Measurements from ENCODE around the gene CCDC177. TPM values are rescaled to one million over a fixed set of nuclear protein-coding genes. Genes with fewer than 3 reads are reported as not detected.
A peak's percentile ranks its signal among the peaks of the same experiment; 100 is the strongest.

CCDC177 gene
- total and polyA plus RNA-seq, 2 experiments from 2014 or later: not detected

- no peak for TF ChIP-seq EZH2 (IDR thresholded peaks at IDR 0.05; ENCODE audit: insufficient read depth, poor library complexity, severe bottlenecking)
- no peak for TF ChIP-seq EZH2phosphoT487 (IDR thresholded peaks at IDR 0.05; ENCODE audit: insufficient read depth, low read depth)
- peak overlapping the region; percentile 100 for H3K4me3 ChIP-seq
- peaks cover 48% of the 10 kb centered on the region for H3K4me1 ChIP-seq (ENCODE audit: insufficient read depth)
- no peaks in the 10 kb centered on the region for H3K27me3 ChIP-seq (replicated peaks; ENCODE audit: insufficient read depth)
- H3K27ac ChIP-seq: peak overlapping the region; percentile 94
- no peaks in the 10 kb centered on the region for H3K9me3 ChIP-seq (ENCODE audit: low read depth)
- H3K9me2 ChIP-seq (ENCODE audit: insufficient read depth): no peaks in the 10 kb centered on the region
- 1% methylated on average over 19 to 29 of the region's 47 CpGs for WGBS, 2 experiments (ENCODE audit: low coverage in 1 of 2, low lambda C conversion rate in 2 of 2, missing lambda C conversion rate in 2 of 2)
- peak overlapping the region; percentile 98 for H3K9ac ChIP-seq
- in situ Hi-C loops (cut with MboI): no loop called here
- peak overlapping the region; percentile 100 for H3K4me2 ChIP-seq (ENCODE audit: unreplicated experiment)
- H2AFZ ChIP-seq: peak overlapping the region; percentile 72
- no peaks in the 10 kb centered on the region; the same call in 1 of the 2 replicates for H4K20me1 ChIP-seq (ENCODE audit: insufficient read depth)
- peaks cover 37% of the 10 kb centered on the region for H3F3A ChIP-seq (ENCODE audit: insufficient read depth)
- H3K36me3 ChIP-seq (ENCODE audit: low read depth): no peaks in the 10 kb centered on the region
- DNase-seq: peak; percentile 59
- peaks cover 47% of the 10 kb centered on the region for H3K79me2 ChIP-seq (ENCODE audit: insufficient read depth)
Observed at GRCh38 chr14:69612014-69612782, 37.5 kb upstream of the CCDC177 start.

GRCh38 chr14:69611172-69612013, 36.7 kb upstream of the CCDC177 start, which contains the start of gene SUSD6:
SUSD6 (plus strand) TSS chr14:69611596; CDS start chr14:69658593, 46,997 bp downstream.
- Histone ChIP-seq H3K9ac (peak within 1 kb of the TSS; percentile 98), H3K79me2 (ENCODE audit: insufficient read depth) (peaks cover 39% of the 10 kb centered on the region), H3F3A (ENCODE audit: insufficient read depth) (peaks cover 29% of the 10 kb centered on the region), H3K36me3 (ENCODE audit: low read depth) (no peaks in the 10 kb centered on the region), H3K9me2 (ENCODE audit: insufficient read depth) (no peaks in the 10 kb centered on the region), H3K4me2 (ENCODE audit: unreplicated experiment) (peak within 1 kb of the TSS; percentile 100), H3K4me3 (peak within 1 kb of the TSS; percentile 100), H3K27ac (peak within 1 kb of the TSS; percentile 94), H2AFZ (peak within 1 kb of the TSS; percentile 89), H3K4me1 (ENCODE audit: insufficient read depth) (peaks cover 40% of the 10 kb centered on the region), H4K20me1 (ENCODE audit: insufficient read depth) (no peaks in the 10 kb centered on the region; the same call in 1 of the 2 replicates), H3K9me3 (ENCODE audit: low read depth) (no peaks in the 10 kb centered on the region), H3K27me3 (replicated peaks; ENCODE audit: insufficient read depth) (no peaks in the 10 kb centered on the region)
- 1% methylated on average over 52 to 69 of the region's 105 CpGs for WGBS, 2 experiments (ENCODE audit: low coverage in 1 of 2, low lambda C conversion rate in 2 of 2, missing lambda C conversion rate in 2 of 2)
- TF ChIP-seq EZH2 (IDR thresholded peaks at IDR 0.05; ENCODE audit: insufficient read depth, poor library complexity, severe bottlenecking) (no peak), EZH2phosphoT487 (IDR thresholded peaks at IDR 0.05; ENCODE audit: insufficient read depth, low read depth) (no peak)
- peak; percentile 95 for DNase-seq
- in situ Hi-C loops (cut with MboI): no loop called here

GRCh38 chr14:69610874-69611171, 36.2 kb upstream of the CCDC177 start:
- Histone ChIP-seq H3K4me3 (peak overlapping the region; percentile 74), H3F3A (ENCODE audit: insufficient read depth) (peaks cover 23% of the 10 kb centered on the region), H4K20me1 (ENCODE audit: insufficient read depth) (no peaks in the 10 kb centered on the region; the same call in 1 of the 2 replicates), H3K27me3 (replicated peaks; ENCODE audit: insufficient read depth) (no peaks in the 10 kb centered on the region), H3K36me3 (ENCODE audit: low read depth) (no peaks in the 10 kb centered on the region), H3K9me3 (ENCODE audit: low read depth) (no peaks in the 10 kb centered on the region), H3K4me2 (ENCODE audit: unreplicated experiment) (peak overlapping the region; percentile 89), H3K9me2 (ENCODE audit: insufficient read depth) (no peaks in the 10 kb centered on the region), H3K4me1 (ENCODE audit: insufficient read depth) (peaks cover 34% of the 10 kb centered on the region), H2AFZ (peak overlapping the region; percentile 89), H3K79me2 (ENCODE audit: insufficient read depth) (peaks cover 36% of the 10 kb centered on the region), H3K9ac (peak overlapping the region; percentile 80), H3K27ac (peak overlapping the region; percentile 81)
- WGBS, 2 experiments (ENCODE audit: low coverage in 1 of 2, low lambda C conversion rate in 2 of 2, missing lambda C conversion rate in 2 of 2): 1 to 2% methylated on average over 8 of the region's 8 CpGs
- DNase-seq: peak; percentile 66
- TF ChIP-seq EZH2phosphoT487 (IDR thresholded peaks at IDR 0.05; ENCODE audit: insufficient read depth, low read depth) (no peak), EZH2 (IDR thresholded peaks at IDR 0.05; ENCODE audit: insufficient read depth, poor library complexity, severe bottlenecking) (no peak)
- in situ Hi-C loops (cut with MboI): no loop called here

- H3K27ac ChIP-seq: peak overlapping the region; percentile 81
- H3K4me3 ChIP-seq: peak overlapping the region; percentile 74
- peaks cover 18% of the 10 kb centered on the region for H3F3A ChIP-seq (ENCODE audit: insufficient read depth)
- peaks cover 32% of the 10 kb centered on the region for H3K79me2 ChIP-seq (ENCODE audit: insufficient read depth)
- peaks cover 28% of the 10 kb centered on the region for H3K4me1 ChIP-seq (ENCODE audit: insufficient read depth)
- no peaks in the 10 kb centered on the region for H3K9me3 ChIP-seq (ENCODE audit: low read depth)
- WGBS, 2 experiments (ENCODE audit: low coverage in 1 of 2, low lambda C conversion rate in 2 of 2, missing lambda C conversion rate in 2 of 2): 73% methylated on average over 8 of the region's 8 CpGs
- H4K20me1 ChIP-seq (ENCODE audit: insufficient read depth): no peaks in the 10 kb centered on the region; the same call in 1 of the 2 replicates
- in situ Hi-C loops (cut with MboI): no loop called here
- peak; percentile 19 for DNase-seq
- no peak for TF ChIP-seq EZH2phosphoT487 (IDR thresholded peaks at IDR 0.05; ENCODE audit: insufficient read depth, low read depth)
- no peak for TF ChIP-seq EZH2 (IDR thresholded peaks at IDR 0.05; ENCODE audit: insufficient read depth, poor library complexity, severe bottlenecking)
- no peaks in the 10 kb centered on the region for H3K36me3 ChIP-seq (ENCODE audit: low read depth)
- peak overlapping the region; percentile 89 for H3K4me2 ChIP-seq (ENCODE audit: unreplicated experiment)
- peak overlapping the region; percentile 80 for H3K9ac ChIP-seq
- peak overlapping the region; percentile 89 for H2AFZ ChIP-seq
- H3K9me2 ChIP-seq (ENCODE audit: insufficient read depth): no peaks in the 10 kb centered on the region
- no peaks in the 10 kb centered on the region for H3K27me3 ChIP-seq (replicated peaks; ENCODE audit: insufficient read depth)
Observed at GRCh38 chr14:69610020-69610873, 35.6 kb upstream of the CCDC177 start.
